Esophagus muscularis mucosa (tissue), 4 donors: ENCODE measurements around the gene VPS37C.

Source experiments
- CTCF ChIP-seq, 3 experiments: fragments of 200-600 bp in 2 of 3; fragments of 450-650 bp in 1 of 3; sonication (generic) in 2 of 3; IDR thresholded peaks; one replicate each; pipeline ENCODE4 v1.5.1; 2017 to 2019; ENCODE audit warnings: antibody characterized with exemption in 3 of 3, mild to moderate bottlenecking in 2 of 3, moderate library complexity in 1 of 3
- EP300 ChIP-seq: sonication (generic); formaldehyde crosslinking; IDR thresholded peaks from one replicate; pipeline ENCODE4 v1.6.1; 2017; ENCODE audit warnings: antibody characterized with exemption
- POLR2A ChIP-seq: fragments of 450-650 bp; IDR thresholded peaks from one replicate; pipeline ENCODE4 v1.6.1; 2017; ENCODE audit warnings: antibody characterized with exemption, moderate library complexity, mild to moderate bottlenecking, low read depth
- POLR2AphosphoS5 ChIP-seq, 2 donors: sonication (generic); formaldehyde crosslinking; IDR thresholded peaks; one replicate each; pipeline ENCODE4 v1.6.1; 2017; ENCODE audit warnings: antibody characterized with exemption in 2 of 2

GRCh38 chr11:61080526-61080925 lies 80.7 kb downstream of the VPS37C start:
- TF ChIP-seq CTCF (IDR thresholded peaks at IDR 0.05) (no peak), POLR2A (no peak), POLR2AphosphoS5 (IDR thresholded peaks at IDR 0.05) (no peak), EP300 (no peak)
